PFSK-1 (cell line): ENCODE data around the gene GEN1.

Experiments used
- FOXP2 ChIP-seq: optimal IDR thresholded peaks from 2 replicates; pipeline ENCODE3; 2011; ENCODE audit warnings: borderline replicate concordance, control low read depth, inconsistent platforms; ENCODE audit not compliant: insufficient read depth; ENCODE audit errors: extremely low read length, extremely low read depth
- POLR2AphosphoS5 ChIP-seq: IDR thresholded peaks from 2 replicates; pipeline ENCODE4 v1.6.1; 2012; ENCODE audit warnings: low read depth, mild to moderate bottlenecking, control low read depth, low read length, moderate library complexity
- REST ChIP-seq, 2 experiments: IDR thresholded peaks; 2 replicates each; pipeline versions ENCODE4 v1.6.1 to v1.8.0; 2011 to 2012; ENCODE audit warnings: low read depth in 2 of 2, low read length in 2 of 2, control low read depth in 1 of 2, inconsistent platforms in 1 of 2, mild to moderate bottlenecking in 1 of 2, moderate library complexity in 1 of 2; ENCODE audit not compliant: insufficient read depth in 1 of 2
- SIN3A ChIP-seq: IDR thresholded peaks from 2 replicates; pipeline ENCODE4 v1.6.1; 2012; ENCODE audit warnings: mild to moderate bottlenecking, low read length, moderate library complexity, borderline replicate concordance; ENCODE audit not compliant: insufficient read depth
- TAF1 ChIP-seq: IDR thresholded peaks from 2 replicates; pipeline ENCODE4 v1.6.1; 2012; ENCODE audit warnings: low read length, control low read depth, borderline replicate concordance; ENCODE audit not compliant: insufficient read depth

The GEN1 gene

GRCh38 chr2:17822445-17823117 lies 68.6 kb downstream of the GEN1 start:
- no peak for TF ChIP-seq FOXP2
- TF ChIP-seq POLR2AphosphoS5 = no peak
- TF ChIP-seq TAF1 = no peak
- TF ChIP-seq SIN3A = no peak
- no peak for TF ChIP-seq REST (IDR thresholded peaks at IDR 0.05; ENCODE audit: insufficient read depth in 1 of 2, low read depth in 2 of 2, low read length in 2 of 2)

- TF ChIP-seq POLR2AphosphoS5 (no peak), FOXP2 (no peak), SIN3A (no peak), REST (IDR thresholded peaks at IDR 0.05; ENCODE audit: insufficient read depth in 1 of 2, low read depth in 2 of 2, low read length in 2 of 2) (no peak), TAF1 (no peak)
Measured at GRCh38 chr2:17827316-17827715, 73.4 kb downstream of the GEN1 start.

- TF ChIP-seq SIN3A = no peak
- TF ChIP-seq FOXP2 = no peak
- TF ChIP-seq REST (IDR thresholded peaks at IDR 0.05; ENCODE audit: insufficient read depth in 1 of 2, low read depth in 2 of 2, low read length in 2 of 2) = no peak
- TF ChIP-seq POLR2AphosphoS5 = no peak
Measured at GRCh38 chr2:17827785-17828184, 73.8 kb downstream of the GEN1 start.

- TF ChIP-seq REST (IDR thresholded peaks at IDR 0.05; ENCODE audit: insufficient read depth in 1 of 2, low read depth in 2 of 2, low read length in 2 of 2) (no peak), POLR2AphosphoS5 (no peak), TAF1 (no peak), FOXP2 (no peak), SIN3A (no peak)
Measured at GRCh38 chr2:17830053-17831034, 76.4 kb downstream of the GEN1 start.

- no peak for TF ChIP-seq REST (IDR thresholded peaks at IDR 0.05; ENCODE audit: insufficient read depth in 1 of 2, low read depth in 2 of 2, low read length in 2 of 2)
- TF ChIP-seq POLR2AphosphoS5 = no peak
- no peak for TF ChIP-seq TAF1
- no peak for TF ChIP-seq FOXP2
- no peak for TF ChIP-seq SIN3A
Measured at GRCh38 chr2:17835516-17835915, 81.6 kb downstream of the GEN1 start.
